ENCODE results near the gene CRABP2. TPM values are rescaled to one million over a fixed set of nuclear protein-coding genes. Genes with fewer than 3 reads are reported as not detected.

CRABP2 gene
- total and polyA plus RNA-seq, 2 of the 13 experiments (the other 11 are each of a cell fraction or from before 2014, with no cell fraction given) = 0.40 to 0.60 TPM

DNA sequence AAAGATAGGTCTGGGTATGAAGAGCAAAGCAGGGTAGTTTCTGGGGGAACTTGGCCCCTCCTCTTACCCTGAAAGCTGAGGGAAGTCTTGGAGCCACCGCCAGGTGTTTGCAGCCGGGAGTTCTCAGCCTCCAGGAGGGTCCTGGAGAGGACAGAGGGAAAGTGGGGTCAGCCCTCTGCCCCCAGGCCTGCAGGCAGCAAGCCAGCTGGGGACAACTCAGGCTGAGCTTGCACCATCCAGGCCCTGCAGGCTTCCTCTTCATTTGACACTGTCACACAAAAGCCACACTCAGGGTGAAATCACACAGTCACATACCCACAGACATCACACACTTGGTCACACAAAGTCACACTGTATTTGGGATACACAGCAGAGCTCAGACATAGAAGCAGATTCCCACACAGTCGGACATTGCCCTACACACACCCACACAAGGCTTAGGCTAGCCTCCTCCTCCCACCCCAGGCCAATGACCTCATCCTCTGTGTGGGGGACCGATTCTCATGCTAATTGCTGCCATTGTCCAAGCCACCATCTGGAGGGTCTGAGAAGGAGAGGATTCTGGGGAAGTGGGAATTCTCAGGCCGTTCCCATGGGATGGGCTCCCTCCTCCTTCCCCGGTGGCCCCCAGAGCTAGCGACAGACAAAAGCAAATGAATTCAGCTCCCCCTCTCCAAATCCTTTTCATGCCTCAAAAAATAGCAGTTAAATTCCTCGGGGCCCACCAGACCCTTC is 31.8 kb downstream of the CRABP2 start (continued):
- TF ChIP-seq, protein P1, sequence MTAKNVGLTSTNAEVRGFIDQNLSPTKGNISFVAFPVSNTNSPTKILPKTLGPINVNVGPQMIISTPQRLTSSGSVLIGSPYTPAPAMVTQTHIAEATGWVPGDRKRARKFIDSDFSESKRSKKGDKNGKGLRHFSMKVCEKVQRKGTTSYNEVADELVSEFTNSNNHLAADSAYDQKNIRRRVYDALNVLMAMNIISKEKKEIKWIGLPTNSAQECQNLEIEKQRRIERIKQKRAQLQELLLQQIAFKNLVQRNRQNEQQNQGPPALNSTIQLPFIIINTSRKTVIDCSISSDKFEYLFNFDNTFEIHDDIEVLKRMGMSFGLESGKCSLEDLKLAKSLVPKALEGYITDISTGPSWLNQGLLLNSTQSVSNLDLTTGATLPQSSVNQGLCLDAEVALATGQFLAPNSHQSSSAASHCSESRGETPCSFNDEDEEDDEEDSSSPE (CRISPR knock-in tag; IDR thresholded peaks at IDR 0.05) = no peak
- TF ChIP-seq KAT8 (CRISPR knock-in tag; IDR thresholded peaks at IDR 0.05) (no peak), FOSL2 (CRISPR knock-in tag; IDR thresholded peaks at IDR 0.05) (peak; percentile 24; the same call in 1 of the 2 replicates), ATF3 (CRISPR knock-in tag; IDR thresholded peaks at IDR 0.05) (0 out of 2 replicates have a peak, but pooled peaks have one; percentile 59), SETDB1 (CRISPR knock-in tag; IDR thresholded peaks at IDR 0.05; ENCODE audit: borderline replicate concordance) (no peak), SOX13 (IDR thresholded peaks at IDR 0.05) (0 out of 2 replicates have a peak, but pooled peaks have one; percentile 36), SOX13 (CRISPR knock-in tag; conservative IDR thresholded peaks at IDR 0.05 in 1 of 2, IDR thresholded peaks at IDR 0.05 in 1 of 2) (peak in 1 of 2 experiments; percentile 71; a peak in 2 of 4 replicates), E2F2 (CRISPR knock-in tag; IDR thresholded peaks at IDR 0.05; ENCODE audit: borderline replicate concordance) (no peak), SOX6 (IDR thresholded peaks at IDR 0.05) (no peak), SOX6 (CRISPR knock-in tag; IDR thresholded peaks at IDR 0.05) (peak; percentile 76)
- TF ChIP-seq, protein P2, sequence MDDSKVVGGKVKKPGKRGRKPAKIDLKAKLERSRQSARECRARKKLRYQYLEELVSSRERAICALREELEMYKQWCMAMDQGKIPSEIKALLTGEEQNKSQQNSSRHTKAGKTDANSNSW (CRISPR knock-in tag; IDR thresholded peaks at IDR 0.05; ENCODE audit: borderline replicate concordance) = no peak
- TF ChIP-seq, protein P3, sequence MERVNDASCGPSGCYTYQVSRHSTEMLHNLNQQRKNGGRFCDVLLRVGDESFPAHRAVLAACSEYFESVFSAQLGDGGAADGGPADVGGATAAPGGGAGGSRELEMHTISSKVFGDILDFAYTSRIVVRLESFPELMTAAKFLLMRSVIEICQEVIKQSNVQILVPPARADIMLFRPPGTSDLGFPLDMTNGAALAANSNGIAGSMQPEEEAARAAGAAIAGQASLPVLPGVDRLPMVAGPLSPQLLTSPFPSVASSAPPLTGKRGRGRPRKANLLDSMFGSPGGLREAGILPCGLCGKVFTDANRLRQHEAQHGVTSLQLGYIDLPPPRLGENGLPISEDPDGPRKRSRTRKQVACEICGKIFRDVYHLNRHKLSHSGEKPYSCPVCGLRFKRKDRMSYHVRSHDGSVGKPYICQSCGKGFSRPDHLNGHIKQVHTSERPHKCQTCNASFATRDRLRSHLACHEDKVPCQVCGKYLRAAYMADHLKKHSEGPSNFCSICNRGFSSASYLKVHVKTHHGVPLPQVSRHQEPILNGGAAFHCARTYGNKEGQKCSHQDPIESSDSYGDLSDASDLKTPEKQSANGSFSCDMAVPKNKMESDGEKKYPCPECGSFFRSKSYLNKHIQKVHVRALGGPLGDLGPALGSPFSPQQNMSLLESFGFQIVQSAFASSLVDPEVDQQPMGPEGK (CRISPR knock-in tag; IDR thresholded peaks at IDR 0.05) = peak; percentile 36; the same call in 1 of the 2 replicates
- TF ChIP-seq, protein P4, sequence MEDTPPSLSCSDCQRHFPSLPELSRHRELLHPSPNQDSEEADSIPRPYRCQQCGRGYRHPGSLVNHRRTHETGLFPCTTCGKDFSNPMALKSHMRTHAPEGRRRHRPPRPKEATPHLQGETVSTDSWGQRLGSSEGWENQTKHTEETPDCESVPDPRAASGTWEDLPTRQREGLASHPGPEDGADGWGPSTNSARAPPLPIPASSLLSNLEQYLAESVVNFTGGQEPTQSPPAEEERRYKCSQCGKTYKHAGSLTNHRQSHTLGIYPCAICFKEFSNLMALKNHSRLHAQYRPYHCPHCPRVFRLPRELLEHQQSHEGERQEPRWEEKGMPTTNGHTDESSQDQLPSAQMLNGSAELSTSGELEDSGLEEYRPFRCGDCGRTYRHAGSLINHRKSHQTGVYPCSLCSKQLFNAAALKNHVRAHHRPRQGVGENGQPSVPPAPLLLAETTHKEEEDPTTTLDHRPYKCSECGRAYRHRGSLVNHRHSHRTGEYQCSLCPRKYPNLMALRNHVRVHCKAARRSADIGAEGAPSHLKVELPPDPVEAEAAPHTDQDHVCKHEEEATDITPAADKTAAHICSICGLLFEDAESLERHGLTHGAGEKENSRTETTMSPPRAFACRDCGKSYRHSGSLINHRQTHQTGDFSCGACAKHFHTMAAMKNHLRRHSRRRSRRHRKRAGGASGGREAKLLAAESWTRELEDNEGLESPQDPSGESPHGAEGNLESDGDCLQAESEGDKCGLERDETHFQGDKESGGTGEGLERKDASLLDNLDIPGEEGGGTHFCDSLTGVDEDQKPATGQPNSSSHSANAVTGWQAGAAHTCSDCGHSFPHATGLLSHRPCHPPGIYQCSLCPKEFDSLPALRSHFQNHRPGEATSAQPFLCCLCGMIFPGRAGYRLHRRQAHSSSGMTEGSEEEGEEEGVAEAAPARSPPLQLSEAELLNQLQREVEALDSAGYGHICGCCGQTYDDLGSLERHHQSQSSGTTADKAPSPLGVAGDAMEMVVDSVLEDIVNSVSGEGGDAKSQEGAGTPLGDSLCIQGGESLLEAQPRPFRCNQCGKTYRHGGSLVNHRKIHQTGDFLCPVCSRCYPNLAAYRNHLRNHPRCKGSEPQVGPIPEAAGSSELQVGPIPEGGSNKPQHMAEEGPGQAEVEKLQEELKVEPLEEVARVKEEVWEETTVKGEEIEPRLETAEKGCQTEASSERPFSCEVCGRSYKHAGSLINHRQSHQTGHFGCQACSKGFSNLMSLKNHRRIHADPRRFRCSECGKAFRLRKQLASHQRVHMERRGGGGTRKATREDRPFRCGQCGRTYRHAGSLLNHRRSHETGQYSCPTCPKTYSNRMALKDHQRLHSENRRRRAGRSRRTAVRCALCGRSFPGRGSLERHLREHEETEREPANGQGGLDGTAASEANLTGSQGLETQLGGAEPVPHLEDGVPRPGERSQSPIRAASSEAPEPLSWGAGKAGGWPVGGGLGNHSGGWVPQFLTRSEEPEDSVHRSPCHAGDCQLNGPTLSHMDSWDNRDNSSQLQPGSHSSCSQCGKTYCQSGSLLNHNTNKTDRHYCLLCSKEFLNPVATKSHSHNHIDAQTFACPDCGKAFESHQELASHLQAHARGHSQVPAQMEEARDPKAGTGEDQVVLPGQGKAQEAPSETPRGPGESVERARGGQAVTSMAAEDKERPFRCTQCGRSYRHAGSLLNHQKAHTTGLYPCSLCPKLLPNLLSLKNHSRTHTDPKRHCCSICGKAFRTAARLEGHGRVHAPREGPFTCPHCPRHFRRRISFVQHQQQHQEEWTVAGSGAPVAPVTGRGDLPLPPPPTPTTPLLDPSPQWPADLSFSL (CRISPR knock-in tag; IDR thresholded peaks at IDR 0.05) = peak; percentile 56; the same call in 1 of the 2 replicates
